Measurements from ENCODE around the gene VTI1B. TPM values are rescaled to one million over a fixed set of nuclear protein-coding genes. Genes with fewer than 3 reads are reported as not detected.

VTI1B gene
- total and polyA plus RNA-seq, 10 of the 15 experiments (the other 5 are each of a cell fraction or from before 2014, with no cell fraction given): 15.0 to 117 (median 50.5) TPM

- TF ChIP-seq E4F1 (IDR thresholded peaks at IDR 0.05; ENCODE audit: borderline replicate concordance, partially characterized antibody): no peak
- no peak for TF ChIP-seq YBX1 (IDR thresholded peaks at IDR 0.05)
- TF ChIP-seq NKRF (conservative IDR thresholded peaks at IDR 0.05): no peak
- TF ChIP-seq CREB1 (IDR thresholded peaks at IDR 0.05; ENCODE audit: low read depth): peak; percentile 68
- TF ChIP-seq CHD4 (IDR thresholded peaks at IDR 0.05): no peak
- no peak for TF ChIP-seq EZH2 (IDR thresholded peaks at IDR 0.05; ENCODE audit: borderline replicate concordance, control insufficient read depth, low read depth, low read length)
- TF ChIP-seq ESRRA (IDR thresholded peaks at IDR 0.05; ENCODE audit: low read length): no peak
- peak in 1 of 2 experiments; percentile 83; a peak in 1 of 4 replicates for TF ChIP-seq ETV6 (conservative IDR thresholded peaks at IDR 0.05 in 1 of 2, IDR thresholded peaks at IDR 0.05 in 1 of 2; ENCODE audit: borderline replicate concordance in 1 of 2, low read depth in 1 of 2)
- no peak for TF ChIP-seq CEBPZ (IDR thresholded peaks at IDR 0.05; ENCODE audit: low read depth, low read length)
- peak; percentile 62; the same call in 1 of the 2 replicates for TF ChIP-seq EED (IDR thresholded peaks at IDR 0.05; ENCODE audit: low read depth)
- TF ChIP-seq TARDBP (IDR thresholded peaks at IDR 0.05; ENCODE audit: borderline replicate concordance): no peak
- TF ChIP-seq REST (IDR thresholded peaks at IDR 0.05; ENCODE audit: low read depth, low read length): no peak
- peak; percentile 74 for TF ChIP-seq SKIL (IDR thresholded peaks at IDR 0.05; ENCODE audit: low read depth, poor library complexity, severe bottlenecking)
- TF ChIP-seq RB1 (IDR thresholded peaks at IDR 0.05; ENCODE audit: borderline replicate concordance): peak; percentile 34; the same call in 1 of the 2 replicates
- no peak for TF ChIP-seq SPI1 (IDR thresholded peaks at IDR 0.05; ENCODE audit: borderline replicate concordance, insufficient read depth, low read depth, low read length)
These were observed 5.7 kb upstream of the VTI1B start (continued) for GRCh38 chr14:67680121-67680602.

Data from GM12878 (cell line).